Esophagus muscularis mucosa (tissue), 4 donors: ENCODE results near the gene TSN. TPM values are rescaled to one million over a fixed set of nuclear protein-coding genes. Genes with fewer than 3 reads are reported as not detected.

ENCODE experiments used
- DNase-seq: peaks from one replicate; pipeline ENCODE4 v3.0.0-alpha.2; 2017; ENCODE audit errors: extremely low spot score
- H3K27ac ChIP-seq, 4 donors: fragments of 200-600 bp; sonication (generic); replicated peaks in 1 of 4; 1 replicate in 3 of 4; 2 replicates in 1 of 4; pipeline ENCODE4 v1.5.1; 2016 to 2019; ENCODE audit warnings: mild to moderate bottlenecking in 1 of 4
- H3K27me3 ChIP-seq, 4 donors: fragments of 200-600 bp; sonication (generic); one replicate each; pipeline versions ENCODE4 v1.5.1 to v1.6.0; 2016 to 2019
- H3K36me3 ChIP-seq, 4 donors: fragments of 200-600 bp; sonication (generic); one replicate each; pipeline ENCODE4 v1.5.1; 2016 to 2019
- H3K4me1 ChIP-seq, 4 donors: fragments of 200-600 bp; sonication (generic); one replicate each; pipeline ENCODE4 v1.5.1; 2016 to 2019
- H3K4me3 ChIP-seq, 4 donors: fragments of 200-600 bp; sonication (generic); 1 replicate in 2 of 4; 2 replicates in 2 of 4; pipeline ENCODE4 v1.5.1; 2016 to 2019; ENCODE audit warnings: mild to moderate bottlenecking in 4 of 4, moderate library complexity in 1 of 4
- H3K9me3 ChIP-seq, 4 donors: fragments of 200-600 bp; sonication (generic); 1 replicate in 3 of 4; 2 replicates in 1 of 4; pipeline ENCODE4 v1.5.1; 2016 to 2019
- EP300 ChIP-seq: sonication (generic); formaldehyde crosslinking; IDR thresholded peaks from one replicate; pipeline ENCODE4 v1.6.1; 2017; ENCODE audit warnings: antibody characterized with exemption
- POLR2A ChIP-seq: fragments of 450-650 bp; IDR thresholded peaks from one replicate; pipeline ENCODE4 v1.6.1; 2017; ENCODE audit warnings: antibody characterized with exemption, moderate library complexity, mild to moderate bottlenecking, low read depth
- POLR2AphosphoS5 ChIP-seq, 2 donors: sonication (generic); formaldehyde crosslinking; IDR thresholded peaks; one replicate each; pipeline ENCODE4 v1.6.1; 2017; ENCODE audit warnings: antibody characterized with exemption in 2 of 2
- WGBS: methylation state at CpG from one replicate; pipeline ENCODE4 v1.1.5; 2018; 5-methylcytosine and 5-hydroxymethylcytosine counted together
- intact Hi-C: fragments of 100-400 bp; cut with DNase I; formaldehyde crosslinking; loops from one replicate; pipeline ENCODE4 v1.15.1; 2023
- total RNA-seq, 4 donors: library from RNA; depleted of rRNA; stranded (reverse); fragments of >200 nt; gene quantifications; one replicate each; pipeline versions ENCODE4 v1.1.0 to v1.2.1, GENCODE V29; 2016
- TF ChIP-seq, protein P1 (sequence below), 3 experiments: fragments of 200-600 bp in 2 of 3; fragments of 450-650 bp in 1 of 3; sonication (generic) in 2 of 3; IDR thresholded peaks; one replicate each; pipeline ENCODE4 v1.5.1; 2017 to 2019; ENCODE audit warnings: antibody characterized with exemption in 3 of 3, mild to moderate bottlenecking in 2 of 3, moderate library complexity in 1 of 3

The TSN gene
- total RNA-seq, 4 donors from 2014 or later, result 24.5 to 33.6 (median 26.3) TPM

DNA sequence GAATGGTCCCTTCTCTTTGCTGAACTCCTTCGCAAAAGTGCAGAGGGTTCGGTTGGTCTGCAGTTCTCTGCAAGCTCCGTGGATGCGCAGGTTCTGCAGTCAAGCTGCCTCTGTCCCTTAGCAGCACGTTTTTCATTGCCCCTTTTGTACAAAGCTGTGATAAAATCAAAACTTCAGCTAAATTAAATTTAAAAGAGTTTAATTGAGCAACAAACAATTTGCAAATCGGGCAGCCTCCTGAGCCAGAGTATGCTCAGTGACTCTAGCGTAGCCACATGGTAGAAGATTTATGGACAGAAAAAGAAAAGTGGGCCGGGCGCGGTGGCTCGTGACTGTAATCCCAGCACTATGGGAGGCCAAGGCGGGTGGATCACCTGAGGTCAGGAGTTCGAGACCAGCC is 18.8 kb downstream of the TSN start:
- TF ChIP-seq, protein P1, sequence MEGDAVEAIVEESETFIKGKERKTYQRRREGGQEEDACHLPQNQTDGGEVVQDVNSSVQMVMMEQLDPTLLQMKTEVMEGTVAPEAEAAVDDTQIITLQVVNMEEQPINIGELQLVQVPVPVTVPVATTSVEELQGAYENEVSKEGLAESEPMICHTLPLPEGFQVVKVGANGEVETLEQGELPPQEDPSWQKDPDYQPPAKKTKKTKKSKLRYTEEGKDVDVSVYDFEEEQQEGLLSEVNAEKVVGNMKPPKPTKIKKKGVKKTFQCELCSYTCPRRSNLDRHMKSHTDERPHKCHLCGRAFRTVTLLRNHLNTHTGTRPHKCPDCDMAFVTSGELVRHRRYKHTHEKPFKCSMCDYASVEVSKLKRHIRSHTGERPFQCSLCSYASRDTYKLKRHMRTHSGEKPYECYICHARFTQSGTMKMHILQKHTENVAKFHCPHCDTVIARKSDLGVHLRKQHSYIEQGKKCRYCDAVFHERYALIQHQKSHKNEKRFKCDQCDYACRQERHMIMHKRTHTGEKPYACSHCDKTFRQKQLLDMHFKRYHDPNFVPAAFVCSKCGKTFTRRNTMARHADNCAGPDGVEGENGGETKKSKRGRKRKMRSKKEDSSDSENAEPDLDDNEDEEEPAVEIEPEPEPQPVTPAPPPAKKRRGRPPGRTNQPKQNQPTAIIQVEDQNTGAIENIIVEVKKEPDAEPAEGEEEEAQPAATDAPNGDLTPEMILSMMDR (IDR thresholded peaks at IDR 0.05), result no peak
- TF ChIP-seq EP300 (no peak), POLR2A (no peak), POLR2AphosphoS5 (IDR thresholded peaks at IDR 0.05) (no peak)
- H3K36me3 ChIP-seq, result peaks cover 0 to 23% (median 11%) of the 10 kb centered on the region in 4 donors
- H3K27ac ChIP-seq, result no peak overlapping the region
- 91% methylated on average over 13 of the region's 13 CpGs for WGBS
- intact Hi-C loops, result no loop called here
- H3K4me1 ChIP-seq, result peaks cover 0 to 8% (median 0%) of the 10 kb centered on the region in 4 donors
- no peak overlapping the region for H3K4me3 ChIP-seq
- DNase-seq, result no peak
- no peaks in the 10 kb centered on the region for H3K27me3 ChIP-seq
- H3K9me3 ChIP-seq, result no peaks in the 10 kb centered on the region

DNA sequence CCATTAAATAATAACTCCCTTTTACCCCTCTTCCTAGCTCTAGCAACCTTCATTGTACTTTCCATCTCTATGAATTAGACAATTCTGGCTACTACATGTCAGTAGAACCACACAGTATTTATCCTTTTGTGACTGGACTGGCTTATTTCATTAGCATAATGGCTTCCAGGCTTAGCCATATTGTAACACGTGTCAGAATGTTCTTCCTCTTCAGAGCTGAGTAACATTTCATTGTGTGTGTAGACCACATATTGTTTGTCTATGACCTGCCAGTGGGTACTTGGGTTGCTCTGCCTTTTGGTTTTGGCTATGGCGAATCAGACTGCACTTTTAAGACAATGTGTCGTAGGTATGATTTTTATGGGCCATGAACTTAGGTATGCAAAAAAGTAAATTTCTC is 20.9 kb downstream of the TSN start:
- WGBS, result 76% methylated on average over 3 of the region's 3 CpGs
- DNase-seq, result no peak
- Histone ChIP-seq H3K27ac (no peak overlapping the region), H3K36me3 (peaks cover 0 to 5% (median 0%) of the 10 kb centered on the region in 4 donors), H3K27me3 (no peaks in the 10 kb centered on the region), H3K9me3 (no peaks in the 10 kb centered on the region), H3K4me3 (no peak overlapping the region), H3K4me1 (peaks cover 0 to 8% (median 0%) of the 10 kb centered on the region in 4 donors)
- TF ChIP-seq POLR2AphosphoS5 (IDR thresholded peaks at IDR 0.05) (no peak), EP300 (no peak), POLR2A (no peak)
- TF ChIP-seq, protein P1 (IDR thresholded peaks at IDR 0.05), result no peak
- intact Hi-C loops, result no loop called here

DNA sequence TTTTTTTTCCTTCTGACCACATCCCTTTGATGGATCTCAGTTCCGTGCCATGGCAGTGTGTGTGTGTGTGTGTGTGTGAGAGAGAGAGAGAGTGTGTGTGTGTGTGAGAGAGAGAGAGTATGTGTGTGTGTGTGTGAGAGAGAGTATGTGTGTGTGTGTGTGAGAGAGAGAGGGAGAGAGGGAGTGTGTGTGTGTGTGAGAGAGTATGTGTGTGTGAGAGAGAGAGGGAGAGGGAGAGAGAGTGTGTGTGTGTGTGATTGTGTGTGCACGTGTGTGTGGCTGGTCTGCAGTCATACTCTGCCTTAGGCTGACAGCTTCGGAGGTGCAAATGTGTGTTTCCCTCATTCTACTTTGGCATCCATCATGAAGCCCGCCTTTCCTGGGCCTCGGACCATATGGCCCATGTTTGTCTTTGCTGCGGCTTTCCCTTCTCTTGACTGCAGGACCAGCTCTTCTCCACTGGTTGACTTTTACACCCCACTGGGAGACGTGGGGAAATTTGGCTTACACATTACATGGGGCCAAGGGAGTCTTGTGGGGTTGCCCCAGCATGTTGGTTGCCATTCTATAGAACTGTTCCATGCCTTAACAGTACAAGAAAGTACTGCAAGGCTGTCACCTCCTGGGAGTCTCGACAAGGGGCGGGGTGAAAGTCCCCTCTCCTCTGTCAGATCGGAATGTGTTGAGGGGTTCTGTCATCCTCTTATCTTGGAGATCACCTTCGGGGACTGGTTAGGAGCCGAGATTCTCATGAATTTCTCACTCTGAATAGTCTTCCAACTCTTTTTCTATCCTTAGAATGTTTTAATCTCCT is 21.6 kb downstream of the TSN start:
- peaks cover 0 to 5% (median 0%) of the 10 kb centered on the region in 4 donors for H3K36me3 ChIP-seq
- 54% methylated on average over 12 of the region's 12 CpGs for WGBS
- H3K4me3 ChIP-seq, result no peak overlapping the region
- TF ChIP-seq, protein P1 (IDR thresholded peaks at IDR 0.05), result no peak
- no peak for TF ChIP-seq POLR2A
- no peak for TF ChIP-seq POLR2AphosphoS5 (IDR thresholded peaks at IDR 0.05)
- TF ChIP-seq EP300, result no peak
- intact Hi-C loops, result no loop called here
- DNase-seq, result peak; percentile 80
- H3K27ac ChIP-seq, result no peak overlapping the region
- H3K9me3 ChIP-seq, result no peaks in the 10 kb centered on the region
- peaks cover 0 to 8% (median 0%) of the 10 kb centered on the region in 4 donors for H3K4me1 ChIP-seq
- no peaks in the 10 kb centered on the region for H3K27me3 ChIP-seq

DNA sequence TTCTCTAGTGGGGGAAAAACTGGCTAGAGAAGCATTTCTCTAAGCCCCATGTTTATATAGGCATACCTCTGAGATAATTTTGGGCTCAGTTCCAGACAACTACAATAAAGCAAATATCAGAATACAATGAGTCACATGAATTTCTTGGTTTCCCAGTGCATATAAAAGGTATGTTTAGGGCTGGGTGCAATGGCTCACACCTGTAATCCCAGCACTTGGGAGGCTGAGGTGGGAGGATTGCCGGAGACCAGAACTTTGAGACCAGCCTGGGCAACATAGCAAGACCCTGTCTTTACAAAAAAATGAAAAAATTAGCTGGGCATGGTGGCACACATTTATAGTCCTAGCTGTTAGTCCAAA is 22.2 kb downstream of the TSN start:
- H3K4me1 ChIP-seq, result peaks cover 0 to 8% (median 0%) of the 10 kb centered on the region in 4 donors
- 87% methylated on average over 1 of the region's 1 CpG for WGBS
- TF ChIP-seq EP300, result no peak
- no peak for TF ChIP-seq POLR2AphosphoS5 (IDR thresholded peaks at IDR 0.05)
- TF ChIP-seq, protein P1 (IDR thresholded peaks at IDR 0.05), result no peak
- TF ChIP-seq POLR2A, result no peak
- H3K27ac ChIP-seq, result no peak overlapping the region
- intact Hi-C loops, result no loop called here
- peaks cover 0 to under 1% (median 0%) of the 10 kb centered on the region in 4 donors for H3K36me3 ChIP-seq
- no peak for DNase-seq
- H3K4me3 ChIP-seq, result no peak overlapping the region
- no peaks in the 10 kb centered on the region for H3K27me3 ChIP-seq
- H3K9me3 ChIP-seq, result no peaks in the 10 kb centered on the region
